HL-60 (cell line): Measurements from ENCODE around the gene VTCN1.

Source experiments
- DNase-seq, 2 experiments: peaks; one replicate each; pipeline ENCODE4 v3.0.0-alpha.2; 2010 to 2020; ENCODE audit warnings: low read depth in 1 of 2, low spot score in 1 of 2
- H3K27ac ChIP-seq: fragments of 250-450 bp; sonication (Bioruptor Pico); replicated peaks from 2 replicates; pipeline ENCODE4 v1.5.1; 2020; ENCODE audit warnings: mild to moderate bottlenecking, moderate library complexity
- H3K27me3 ChIP-seq: fragments of 250-450 bp; sonication (Bioruptor Pico); 2 replicates; pipeline ENCODE4 v1.5.1; 2021; ENCODE audit warnings: mild to moderate bottlenecking, moderate library complexity; ENCODE audit not compliant: insufficient read depth, poor library complexity, severe bottlenecking
- H3K4me3 ChIP-seq: replicated peaks from 2 replicates; pipeline ENCODE4 v1.5.1; 2011; ENCODE audit warnings: mild to moderate bottlenecking, control low read depth, low read length; ENCODE audit not compliant: insufficient read depth
- GABPA ChIP-seq: IDR thresholded peaks from 2 replicates; pipeline ENCODE4 v1.6.1; 2012; ENCODE audit warnings: low read depth
- POLR2AphosphoS5 ChIP-seq: IDR thresholded peaks from 2 replicates; pipeline ENCODE4 v1.6.1; 2012; ENCODE audit warnings: low read depth
- SPI1 ChIP-seq: IDR thresholded peaks from 2 replicates; pipeline ENCODE4 v1.6.1; 2012; ENCODE audit warnings: low read depth, mild to moderate bottlenecking, borderline replicate concordance
- TF ChIP-seq, protein P1 (sequence below): IDR thresholded peaks from one replicate; pipeline ENCODE4 v1.5.1; 2011; ENCODE audit warnings: low read length, control low read depth, inconsistent platforms; ENCODE audit not compliant: insufficient read depth
- TF ChIP-seq, protein P2 (sequence below): IDR thresholded peaks from 2 replicates; pipeline ENCODE4 v1.6.1; 2012; ENCODE audit warnings: low read depth; ENCODE audit not compliant: insufficient replicate concordance

The VTCN1 gene

DNA sequence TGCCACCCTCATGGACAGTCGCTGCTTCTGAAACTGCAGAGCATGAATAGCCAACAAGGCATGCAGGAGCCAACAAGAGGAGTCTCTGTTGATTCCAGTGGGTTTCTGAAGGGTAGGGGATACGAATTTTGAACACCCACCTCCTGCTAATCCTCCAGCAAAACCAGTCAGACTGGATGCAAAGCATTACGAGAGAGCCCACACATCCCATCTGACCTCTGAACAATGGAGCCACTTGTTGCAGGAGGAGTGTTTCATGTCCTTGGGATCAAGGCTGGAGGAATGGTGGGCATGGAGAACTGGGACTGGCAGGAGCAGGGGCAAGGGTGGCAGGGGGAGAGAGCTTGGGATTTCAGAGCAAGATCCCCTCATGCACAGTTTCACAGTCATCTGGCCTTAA lies 1.6 kb downstream of the VTCN1 start:
- no peak overlapping the region for H3K27ac ChIP-seq
- H3K27me3 ChIP-seq: no peaks in the 10 kb centered on the region
- no peak overlapping the region for H3K4me3 ChIP-seq
- TF ChIP-seq GABPA: no peak
- no peak for TF ChIP-seq POLR2AphosphoS5
- no peak for TF ChIP-seq SPI1
- TF ChIP-seq, protein P1, sequence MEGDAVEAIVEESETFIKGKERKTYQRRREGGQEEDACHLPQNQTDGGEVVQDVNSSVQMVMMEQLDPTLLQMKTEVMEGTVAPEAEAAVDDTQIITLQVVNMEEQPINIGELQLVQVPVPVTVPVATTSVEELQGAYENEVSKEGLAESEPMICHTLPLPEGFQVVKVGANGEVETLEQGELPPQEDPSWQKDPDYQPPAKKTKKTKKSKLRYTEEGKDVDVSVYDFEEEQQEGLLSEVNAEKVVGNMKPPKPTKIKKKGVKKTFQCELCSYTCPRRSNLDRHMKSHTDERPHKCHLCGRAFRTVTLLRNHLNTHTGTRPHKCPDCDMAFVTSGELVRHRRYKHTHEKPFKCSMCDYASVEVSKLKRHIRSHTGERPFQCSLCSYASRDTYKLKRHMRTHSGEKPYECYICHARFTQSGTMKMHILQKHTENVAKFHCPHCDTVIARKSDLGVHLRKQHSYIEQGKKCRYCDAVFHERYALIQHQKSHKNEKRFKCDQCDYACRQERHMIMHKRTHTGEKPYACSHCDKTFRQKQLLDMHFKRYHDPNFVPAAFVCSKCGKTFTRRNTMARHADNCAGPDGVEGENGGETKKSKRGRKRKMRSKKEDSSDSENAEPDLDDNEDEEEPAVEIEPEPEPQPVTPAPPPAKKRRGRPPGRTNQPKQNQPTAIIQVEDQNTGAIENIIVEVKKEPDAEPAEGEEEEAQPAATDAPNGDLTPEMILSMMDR: no peak
- TF ChIP-seq, protein P2, sequence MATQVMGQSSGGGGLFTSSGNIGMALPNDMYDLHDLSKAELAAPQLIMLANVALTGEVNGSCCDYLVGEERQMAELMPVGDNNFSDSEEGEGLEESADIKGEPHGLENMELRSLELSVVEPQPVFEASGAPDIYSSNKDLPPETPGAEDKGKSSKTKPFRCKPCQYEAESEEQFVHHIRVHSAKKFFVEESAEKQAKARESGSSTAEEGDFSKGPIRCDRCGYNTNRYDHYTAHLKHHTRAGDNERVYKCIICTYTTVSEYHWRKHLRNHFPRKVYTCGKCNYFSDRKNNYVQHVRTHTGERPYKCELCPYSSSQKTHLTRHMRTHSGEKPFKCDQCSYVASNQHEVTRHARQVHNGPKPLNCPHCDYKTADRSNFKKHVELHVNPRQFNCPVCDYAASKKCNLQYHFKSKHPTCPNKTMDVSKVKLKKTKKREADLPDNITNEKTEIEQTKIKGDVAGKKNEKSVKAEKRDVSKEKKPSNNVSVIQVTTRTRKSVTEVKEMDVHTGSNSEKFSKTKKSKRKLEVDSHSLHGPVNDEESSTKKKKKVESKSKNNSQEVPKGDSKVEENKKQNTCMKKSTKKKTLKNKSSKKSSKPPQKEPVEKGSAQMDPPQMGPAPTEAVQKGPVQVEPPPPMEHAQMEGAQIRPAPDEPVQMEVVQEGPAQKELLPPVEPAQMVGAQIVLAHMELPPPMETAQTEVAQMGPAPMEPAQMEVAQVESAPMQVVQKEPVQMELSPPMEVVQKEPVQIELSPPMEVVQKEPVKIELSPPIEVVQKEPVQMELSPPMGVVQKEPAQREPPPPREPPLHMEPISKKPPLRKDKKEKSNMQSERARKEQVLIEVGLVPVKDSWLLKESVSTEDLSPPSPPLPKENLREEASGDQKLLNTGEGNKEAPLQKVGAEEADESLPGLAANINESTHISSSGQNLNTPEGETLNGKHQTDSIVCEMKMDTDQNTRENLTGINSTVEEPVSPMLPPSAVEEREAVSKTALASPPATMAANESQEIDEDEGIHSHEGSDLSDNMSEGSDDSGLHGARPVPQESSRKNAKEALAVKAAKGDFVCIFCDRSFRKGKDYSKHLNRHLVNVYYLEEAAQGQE: no peak
- no peak for DNase-seq

DNA sequence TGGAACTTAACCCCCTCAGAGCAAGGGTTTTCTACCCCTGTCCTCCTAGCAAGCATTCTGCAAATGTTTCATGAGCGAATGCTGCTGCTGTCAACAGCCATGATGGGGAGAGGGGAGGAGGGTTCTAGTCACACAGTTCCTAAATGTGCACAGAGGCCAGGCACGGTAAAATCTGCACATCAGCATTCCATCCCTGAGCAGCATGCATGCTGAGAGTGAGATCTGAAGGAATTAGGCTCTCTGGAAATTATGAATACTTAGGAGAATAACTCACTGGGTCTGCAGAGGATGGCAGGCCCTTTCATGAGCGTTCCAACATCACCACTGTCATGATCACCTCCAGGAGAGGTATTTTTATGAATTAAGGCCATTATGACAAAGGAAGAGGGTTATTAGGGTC lies 2.1 kb downstream of the VTCN1 start:
- DNase-seq: no peak
- TF ChIP-seq, protein P2: no peak
- TF ChIP-seq GABPA: no peak
- TF ChIP-seq POLR2AphosphoS5: no peak
- TF ChIP-seq, protein P1: no peak
- no peak for TF ChIP-seq SPI1
- Histone ChIP-seq H3K27me3 (no peaks in the 10 kb centered on the region), H3K27ac (no peak overlapping the region), H3K4me3 (no peak overlapping the region)

DNA sequence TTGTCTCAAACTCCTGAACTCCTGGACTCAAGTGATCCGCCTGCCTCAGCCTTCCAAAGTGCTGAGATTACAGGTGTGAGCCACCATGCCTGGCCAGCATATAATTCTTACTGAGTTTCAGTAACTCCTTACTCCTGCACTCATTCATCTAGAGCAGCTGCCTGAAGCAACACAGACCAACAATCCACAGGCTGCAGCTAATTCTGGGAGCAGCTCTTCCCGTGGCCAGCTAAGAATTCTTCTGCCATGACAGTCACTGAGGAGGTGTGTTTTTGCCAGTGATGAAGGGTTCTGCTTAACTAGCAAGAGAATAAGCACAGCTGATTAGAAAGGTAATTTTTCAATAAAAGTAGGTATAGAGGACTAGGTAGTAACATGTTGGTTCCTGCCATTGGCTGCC lies 5.4 kb downstream of the VTCN1 start:
- H3K27ac ChIP-seq: no peak overlapping the region
- no peak overlapping the region for H3K4me3 ChIP-seq
- no peak for TF ChIP-seq SPI1
- DNase-seq: no peak
- no peaks in the 10 kb centered on the region for H3K27me3 ChIP-seq

DNA sequence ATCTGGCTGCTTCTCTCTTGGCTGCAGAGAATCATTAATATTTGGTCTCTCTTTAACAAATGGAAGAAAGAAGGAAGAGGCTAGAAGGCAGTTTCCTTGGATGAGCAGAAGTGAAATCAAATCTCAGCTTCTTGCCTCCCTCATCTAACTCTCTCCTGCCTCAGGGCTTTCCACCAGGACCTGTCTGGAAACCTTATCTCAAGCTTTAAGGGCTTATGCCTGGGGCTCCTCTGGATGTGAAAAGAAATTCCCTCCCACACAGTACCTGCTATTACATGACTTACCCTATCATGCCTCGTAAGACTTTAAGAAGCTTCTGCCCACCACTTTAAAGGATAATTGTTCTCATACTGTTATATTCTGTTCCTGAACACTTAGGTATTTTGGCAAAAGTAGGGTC lies 8.9 kb downstream of the VTCN1 start:
- TF ChIP-seq, protein P2: no peak
- TF ChIP-seq, protein P1: no peak
- no peak for TF ChIP-seq GABPA
- no peak for TF ChIP-seq SPI1
- no peak for TF ChIP-seq POLR2AphosphoS5
- Histone ChIP-seq H3K4me3 (no peak overlapping the region), H3K27ac (no peak overlapping the region), H3K27me3 (no peaks in the 10 kb centered on the region)
- DNase-seq: no peak
